ENCODE measurements around the gene YIPF3.

The YIPF3 gene

GRCh38 chr6:43464337-43464736 lies 52.4 kb downstream of the YIPF3 start:
- DNase-seq (ENCODE audit: low read depth in 2 of 2) = no peak

- no peak for DNase-seq (ENCODE audit: low read depth in 2 of 2)
Observed at GRCh38 chr6:43461936-43462335, 54.8 kb downstream of the YIPF3 start.
